ENCODE data around the gene A1BG. TPM values are rescaled to one million over a fixed set of nuclear protein-coding genes. Genes with fewer than 3 reads are reported as not detected.

The A1BG gene
- total and polyA plus RNA-seq, 2 of the 13 experiments (the other 11 are each of a cell fraction or from before 2014, with no cell fraction given): 14.7 to 41.4 TPM

DNA sequence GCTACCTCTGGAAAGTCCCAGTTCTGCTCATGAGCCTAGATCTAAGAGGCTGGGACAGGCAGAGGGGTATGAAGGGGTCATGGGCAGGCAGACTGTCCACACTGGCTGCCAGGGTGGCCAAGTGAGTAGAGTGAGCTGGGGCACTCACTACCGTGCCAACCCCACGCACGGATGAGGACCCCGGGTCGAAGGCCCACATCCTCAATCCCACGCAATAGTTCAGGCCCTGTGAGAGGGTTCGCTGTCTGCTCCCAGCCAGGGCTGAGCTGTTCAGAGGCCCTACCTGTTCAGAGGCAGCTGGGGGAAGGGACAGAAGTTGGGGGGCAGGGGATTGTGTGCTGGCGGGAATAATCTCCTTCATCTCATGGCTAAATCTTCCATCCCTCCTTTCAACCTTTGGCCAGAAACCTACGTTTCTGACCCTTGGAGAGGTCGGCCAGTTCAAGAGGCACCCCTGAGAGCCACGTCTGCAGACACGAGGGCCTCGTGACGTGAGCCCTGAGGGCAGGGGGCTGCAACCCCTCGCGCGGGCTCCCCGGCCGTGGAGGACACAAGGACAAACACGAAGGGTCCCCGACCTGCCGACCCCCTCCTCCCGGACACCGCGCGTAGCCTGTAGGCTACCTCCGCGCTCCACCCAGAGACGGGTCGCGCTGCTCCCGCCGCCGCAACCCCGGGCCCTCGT, 32.7 kb upstream of the A1BG start (continued):
- TF ChIP-seq ZNF790 (CRISPR knock-in tag; IDR thresholded peaks at IDR 0.05; ENCODE audit: borderline replicate concordance) (no peak), SSRP1 (CRISPR knock-in tag; IDR thresholded peaks at IDR 0.05) (no peak), ZNF234 (CRISPR knock-in tag; conservative IDR thresholded peaks at IDR 0.05) (0 out of 2 replicates have a peak, but pooled peaks have one; percentile 78), RBM39 (IDR thresholded peaks at IDR 0.05; ENCODE audit: low read depth, low read length, poor library complexity, severe bottlenecking) (peak; percentile 71), ZNF761 (CRISPR knock-in tag; conservative IDR thresholded peaks at IDR 0.05) (peak; percentile 90; the same call in 1 of the 2 replicates), HMG20B (CRISPR knock-in tag; conservative IDR thresholded peaks at IDR 0.05) (no peak; the same call in 1 of the 2 replicates), ZNF441 (CRISPR knock-in tag; IDR thresholded peaks at IDR 0.05; ENCODE audit: borderline replicate concordance) (no peak), RFX3 (CRISPR knock-in tag; IDR thresholded peaks at IDR 0.05) (no peak), ZNF282 (IDR thresholded peaks at IDR 0.05; ENCODE audit: partially characterized antibody) (no peak), GABPA (IDR thresholded peaks at IDR 0.05; ENCODE audit: low read depth, low read length) (no peak), GABPA (CRISPR knock-in tag; IDR thresholded peaks at IDR 0.05; ENCODE audit: low read depth) (no peak), PCBP2 (optimal IDR thresholded peaks at IDR 0.05; ENCODE audit: low read depth, low read length, poor library complexity, severe bottlenecking) (no peak), RARG (CRISPR knock-in tag; IDR thresholded peaks at IDR 0.05; ENCODE audit: low read depth) (peak; percentile 94; the same call in 1 of the 2 replicates), CREB1 (IDR thresholded peaks at IDR 0.05) (0 out of 2 replicates have a peak, but pooled peaks have one; percentile 17), CREB1 (CRISPR knock-in tag; IDR thresholded peaks at IDR 0.05) (no peak), ZNF431 (CRISPR knock-in tag; IDR thresholded peaks at IDR 0.05; ENCODE audit: borderline replicate concordance, low read depth) (no peak)
- TF ChIP-seq, protein P1, sequence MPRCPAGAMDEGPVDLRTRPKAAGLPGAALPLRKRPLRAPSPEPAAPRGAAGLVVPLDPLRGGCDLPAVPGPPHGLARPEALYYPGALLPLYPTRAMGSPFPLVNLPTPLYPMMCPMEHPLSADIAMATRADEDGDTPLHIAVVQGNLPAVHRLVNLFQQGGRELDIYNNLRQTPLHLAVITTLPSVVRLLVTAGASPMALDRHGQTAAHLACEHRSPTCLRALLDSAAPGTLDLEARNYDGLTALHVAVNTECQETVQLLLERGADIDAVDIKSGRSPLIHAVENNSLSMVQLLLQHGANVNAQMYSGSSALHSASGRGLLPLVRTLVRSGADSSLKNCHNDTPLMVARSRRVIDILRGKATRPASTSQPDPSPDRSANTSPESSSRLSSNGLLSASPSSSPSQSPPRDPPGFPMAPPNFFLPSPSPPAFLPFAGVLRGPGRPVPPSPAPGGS (CRISPR knock-in tag; IDR thresholded peaks at IDR 0.05): 0 out of 2 replicates have a peak, but pooled peaks have one; percentile 16
- TF ChIP-seq, protein P2, sequence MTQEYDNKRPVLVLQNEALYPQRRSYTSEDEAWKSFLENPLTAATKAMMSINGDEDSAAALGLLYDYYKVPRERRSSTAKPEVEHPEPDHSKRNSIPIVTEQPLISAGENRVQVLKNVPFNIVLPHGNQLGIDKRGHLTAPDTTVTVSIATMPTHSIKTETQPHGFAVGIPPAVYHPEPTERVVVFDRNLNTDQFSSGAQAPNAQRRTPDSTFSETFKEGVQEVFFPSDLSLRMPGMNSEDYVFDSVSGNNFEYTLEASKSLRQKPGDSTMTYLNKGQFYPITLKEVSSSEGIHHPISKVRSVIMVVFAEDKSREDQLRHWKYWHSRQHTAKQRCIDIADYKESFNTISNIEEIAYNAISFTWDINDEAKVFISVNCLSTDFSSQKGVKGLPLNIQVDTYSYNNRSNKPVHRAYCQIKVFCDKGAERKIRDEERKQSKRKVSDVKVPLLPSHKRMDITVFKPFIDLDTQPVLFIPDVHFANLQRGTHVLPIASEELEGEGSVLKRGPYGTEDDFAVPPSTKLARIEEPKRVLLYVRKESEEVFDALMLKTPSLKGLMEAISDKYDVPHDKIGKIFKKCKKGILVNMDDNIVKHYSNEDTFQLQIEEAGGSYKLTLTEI (CRISPR knock-in tag; conservative IDR thresholded peaks at IDR 0.05): no peak
- TF ChIP-seq, protein P3, sequence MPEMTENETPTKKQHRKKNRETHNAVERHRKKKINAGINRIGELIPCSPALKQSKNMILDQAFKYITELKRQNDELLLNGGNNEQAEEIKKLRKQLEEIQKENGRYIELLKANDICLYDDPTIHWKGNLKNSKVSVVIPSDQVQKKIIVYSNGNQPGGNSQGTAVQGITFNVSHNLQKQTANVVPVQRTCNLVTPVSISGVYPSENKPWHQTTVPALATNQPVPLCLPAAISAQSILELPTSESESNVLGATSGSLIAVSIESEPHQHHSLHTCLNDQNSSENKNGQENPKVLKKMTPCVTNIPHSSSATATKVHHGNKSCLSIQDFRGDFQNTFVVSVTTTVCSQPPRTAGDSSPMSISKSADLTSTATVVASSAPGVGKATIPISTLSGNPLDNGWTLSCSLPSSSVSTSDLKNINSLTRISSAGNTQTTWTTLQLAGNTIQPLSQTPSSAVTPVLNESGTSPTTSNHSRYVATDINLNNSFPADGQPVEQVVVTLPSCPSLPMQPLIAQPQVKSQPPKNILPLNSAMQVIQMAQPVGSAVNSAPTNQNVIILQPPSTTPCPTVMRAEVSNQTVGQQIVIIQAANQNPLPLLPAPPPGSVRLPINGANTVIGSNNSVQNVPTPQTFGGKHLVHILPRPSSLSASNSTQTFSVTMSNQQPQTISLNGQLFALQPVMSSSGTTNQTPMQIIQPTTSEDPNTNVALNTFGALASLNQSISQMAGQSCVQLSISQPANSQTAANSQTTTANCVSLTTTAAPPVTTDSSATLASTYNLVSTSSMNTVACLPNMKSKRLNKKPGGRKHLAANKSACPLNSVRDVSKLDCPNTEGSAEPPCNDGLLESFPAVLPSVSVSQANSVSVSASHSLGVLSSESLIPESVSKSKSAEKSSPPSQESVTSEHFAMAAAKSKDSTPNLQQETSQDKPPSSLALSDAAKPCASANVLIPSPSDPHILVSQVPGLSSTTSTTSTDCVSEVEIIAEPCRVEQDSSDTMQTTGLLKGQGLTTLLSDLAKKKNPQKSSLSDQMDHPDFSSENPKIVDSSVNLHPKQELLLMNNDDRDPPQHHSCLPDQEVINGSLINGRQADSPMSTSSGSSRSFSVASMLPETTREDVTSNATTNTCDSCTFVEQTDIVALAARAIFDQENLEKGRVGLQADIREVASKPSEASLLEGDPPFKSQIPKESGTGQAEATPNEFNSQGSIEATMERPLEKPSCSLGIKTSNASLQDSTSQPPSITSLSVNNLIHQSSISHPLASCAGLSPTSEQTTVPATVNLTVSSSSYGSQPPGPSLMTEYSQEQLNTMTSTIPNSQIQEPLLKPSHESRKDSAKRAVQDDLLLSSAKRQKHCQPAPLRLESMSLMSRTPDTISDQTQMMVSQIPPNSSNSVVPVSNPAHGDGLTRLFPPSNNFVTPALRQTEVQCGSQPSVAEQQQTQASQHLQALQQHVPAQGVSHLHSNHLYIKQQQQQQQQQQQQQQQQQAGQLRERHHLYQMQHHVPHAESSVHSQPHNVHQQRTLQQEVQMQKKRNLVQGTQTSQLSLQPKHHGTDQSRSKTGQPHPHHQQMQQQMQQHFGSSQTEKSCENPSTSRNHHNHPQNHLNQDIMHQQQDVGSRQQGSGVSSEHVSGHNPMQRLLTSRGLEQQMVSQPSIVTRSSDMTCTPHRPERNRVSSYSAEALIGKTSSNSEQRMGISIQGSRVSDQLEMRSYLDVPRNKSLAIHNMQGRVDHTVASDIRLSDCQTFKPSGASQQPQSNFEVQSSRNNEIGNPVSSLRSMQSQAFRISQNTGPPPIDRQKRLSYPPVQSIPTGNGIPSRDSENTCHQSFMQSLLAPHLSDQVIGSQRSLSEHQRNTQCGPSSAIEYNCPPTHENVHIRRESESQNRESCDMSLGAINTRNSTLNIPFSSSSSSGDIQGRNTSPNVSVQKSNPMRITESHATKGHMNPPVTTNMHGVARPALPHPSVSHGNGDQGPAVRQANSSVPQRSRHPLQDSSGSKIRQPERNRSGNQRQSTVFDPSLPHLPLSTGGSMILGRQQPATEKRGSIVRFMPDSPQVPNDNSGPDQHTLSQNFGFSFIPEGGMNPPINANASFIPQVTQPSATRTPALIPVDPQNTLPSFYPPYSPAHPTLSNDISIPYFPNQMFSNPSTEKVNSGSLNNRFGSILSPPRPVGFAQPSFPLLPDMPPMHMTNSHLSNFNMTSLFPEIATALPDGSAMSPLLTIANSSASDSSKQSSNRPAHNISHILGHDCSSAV (CRISPR knock-in tag; IDR thresholded peaks at IDR 0.05; ENCODE audit: borderline replicate concordance): no peak
